ENCODE measurements around the gene CDC42SE2. TPM values are rescaled to one million over a fixed set of nuclear protein-coding genes. Genes with fewer than 3 reads are reported as not detected.

CDC42SE2 gene
- 12.8 TPM for total RNA-seq

- DNase-seq (ENCODE audit: low spot score in 2 of 2) = peak; percentile 49 to 91
- TF ChIP-seq CTCF (IDR thresholded peaks at IDR 0.05) = no peak
- Histone ChIP-seq H3K4me3 (peak within 1 kb of the TSS; percentile 92 to 97), H3K36me3 (no peaks in the 10 kb centered on the region), H3K27ac (peak within 1 kb of the TSS; percentile 76 to 85), H3K9me3 (no peaks in the 10 kb centered on the region), H3K27me3 (no peaks in the 10 kb centered on the region), H3K4me1 (peaks cover 0 to 2% of the 10 kb centered on the region in 2 donors)
- intact Hi-C loops (cut with DNase I) = loop anchor here (1.0 to 10.0 kb wide), 6 partner anchors 93 to 1362 kb away; partner anchors contain the start of genes CHSY3, FNIP1, HINT1 and LYRM7
Measured at GRCh38 chr5:131263648-131264450, at the start of gene CDC42SE2. TSS of gene CDC42SE2 (plus strand) at chr5:131264053. CDS start at chr5:131359494, 95,441 bp downstream.

- Histone ChIP-seq H3K27me3 (no peaks in the 10 kb centered on the region), H3K9me3 (no peaks in the 10 kb centered on the region), H3K4me3 (no peak overlapping the region), H3K27ac (no peak overlapping the region), H3K4me1 (no peaks in the 10 kb centered on the region), H3K36me3 (no peaks in the 10 kb centered on the region)
- TF ChIP-seq CTCF (IDR thresholded peaks at IDR 0.05) = no peak
- intact Hi-C loops (cut with DNase I) = no loop called here
- no peak for DNase-seq (ENCODE audit: low spot score in 2 of 2)
Measured at GRCh38 chr5:131214609-131215227, 49.1 kb upstream of the CDC42SE2 start.

- H3K27ac ChIP-seq = no peak overlapping the region
- no peaks in the 10 kb centered on the region for H3K4me1 ChIP-seq
- no peak overlapping the region for H3K4me3 ChIP-seq
- H3K9me3 ChIP-seq = no peaks in the 10 kb centered on the region
- intact Hi-C loops (cut with DNase I) = no loop called here
- no peaks in the 10 kb centered on the region for H3K36me3 ChIP-seq
- DNase-seq (ENCODE audit: low spot score in 2 of 2) = no peak
- no peaks in the 10 kb centered on the region for H3K27me3 ChIP-seq
- TF ChIP-seq CTCF (IDR thresholded peaks at IDR 0.05) = no peak
Measured at GRCh38 chr5:131217791-131218190, 46.1 kb upstream of the CDC42SE2 start.

- intact Hi-C loops (cut with DNase I) = no loop called here
- no peaks in the 10 kb centered on the region for H3K36me3 ChIP-seq
- H3K9me3 ChIP-seq = no peaks in the 10 kb centered on the region
- no peak for TF ChIP-seq CTCF (IDR thresholded peaks at IDR 0.05)
- no peak overlapping the region for H3K4me3 ChIP-seq
- H3K4me1 ChIP-seq = no peaks in the 10 kb centered on the region
- H3K27me3 ChIP-seq = no peaks in the 10 kb centered on the region
- H3K27ac ChIP-seq = no peak overlapping the region
- DNase-seq (ENCODE audit: low spot score in 2 of 2) = no peak
Measured at GRCh38 chr5:131218392-131218791, 45.5 kb upstream of the CDC42SE2 start.

GRCh38 chr5:131220566-131220965, 43.3 kb upstream of the CDC42SE2 start:
- Histone ChIP-seq H3K4me3 (no peak overlapping the region), H3K27ac (no peak overlapping the region), H3K9me3 (no peaks in the 10 kb centered on the region), H3K36me3 (no peaks in the 10 kb centered on the region), H3K27me3 (no peaks in the 10 kb centered on the region), H3K4me1 (no peaks in the 10 kb centered on the region)
- intact Hi-C loops (cut with DNase I) = no loop called here
- no peak for TF ChIP-seq CTCF (IDR thresholded peaks at IDR 0.05)
- no peak for DNase-seq (ENCODE audit: low spot score in 2 of 2)
